ENCODE measurements around the gene AP4B1.

DNA sequence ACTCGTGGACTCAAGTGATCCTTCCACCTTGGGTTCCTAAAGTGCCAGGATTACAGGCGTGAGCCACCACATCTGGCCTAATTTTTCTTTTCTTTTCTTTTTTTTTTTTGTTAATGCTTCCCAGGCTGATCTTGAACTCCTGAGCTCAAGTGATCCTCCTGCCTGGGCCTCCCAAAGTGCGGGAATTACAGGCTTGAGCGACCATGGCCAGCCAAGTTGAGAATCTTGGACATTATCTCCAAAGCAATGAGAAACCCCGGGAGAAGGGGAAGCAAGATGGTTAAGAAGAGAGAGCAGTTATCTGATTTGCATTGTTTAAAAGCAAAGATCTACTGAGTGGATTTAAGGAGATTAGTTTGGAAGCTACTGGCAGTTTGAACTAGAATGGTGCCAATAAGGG is 33.6 kb upstream of the AP4B1 start:
- TF ChIP-seq, protein P1, sequence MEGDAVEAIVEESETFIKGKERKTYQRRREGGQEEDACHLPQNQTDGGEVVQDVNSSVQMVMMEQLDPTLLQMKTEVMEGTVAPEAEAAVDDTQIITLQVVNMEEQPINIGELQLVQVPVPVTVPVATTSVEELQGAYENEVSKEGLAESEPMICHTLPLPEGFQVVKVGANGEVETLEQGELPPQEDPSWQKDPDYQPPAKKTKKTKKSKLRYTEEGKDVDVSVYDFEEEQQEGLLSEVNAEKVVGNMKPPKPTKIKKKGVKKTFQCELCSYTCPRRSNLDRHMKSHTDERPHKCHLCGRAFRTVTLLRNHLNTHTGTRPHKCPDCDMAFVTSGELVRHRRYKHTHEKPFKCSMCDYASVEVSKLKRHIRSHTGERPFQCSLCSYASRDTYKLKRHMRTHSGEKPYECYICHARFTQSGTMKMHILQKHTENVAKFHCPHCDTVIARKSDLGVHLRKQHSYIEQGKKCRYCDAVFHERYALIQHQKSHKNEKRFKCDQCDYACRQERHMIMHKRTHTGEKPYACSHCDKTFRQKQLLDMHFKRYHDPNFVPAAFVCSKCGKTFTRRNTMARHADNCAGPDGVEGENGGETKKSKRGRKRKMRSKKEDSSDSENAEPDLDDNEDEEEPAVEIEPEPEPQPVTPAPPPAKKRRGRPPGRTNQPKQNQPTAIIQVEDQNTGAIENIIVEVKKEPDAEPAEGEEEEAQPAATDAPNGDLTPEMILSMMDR (IDR thresholded peaks at IDR 0.05), result no peak
- TF ChIP-seq POLR2A (IDR thresholded peaks at IDR 0.05), result no peak

All from lower leg skin (tissue), 3 donors.